ENCODE data around the gene ERMAP. TPM values are rescaled to one million over a fixed set of nuclear protein-coding genes. Genes with fewer than 3 reads are reported as not detected.

ERMAP gene
- total and polyA plus RNA-seq, 10 of the 15 experiments (the other 5 are each of a cell fraction or from before 2014, with no cell fraction given), result 1.4 to 6.8 (median 4.1) TPM

DNA sequence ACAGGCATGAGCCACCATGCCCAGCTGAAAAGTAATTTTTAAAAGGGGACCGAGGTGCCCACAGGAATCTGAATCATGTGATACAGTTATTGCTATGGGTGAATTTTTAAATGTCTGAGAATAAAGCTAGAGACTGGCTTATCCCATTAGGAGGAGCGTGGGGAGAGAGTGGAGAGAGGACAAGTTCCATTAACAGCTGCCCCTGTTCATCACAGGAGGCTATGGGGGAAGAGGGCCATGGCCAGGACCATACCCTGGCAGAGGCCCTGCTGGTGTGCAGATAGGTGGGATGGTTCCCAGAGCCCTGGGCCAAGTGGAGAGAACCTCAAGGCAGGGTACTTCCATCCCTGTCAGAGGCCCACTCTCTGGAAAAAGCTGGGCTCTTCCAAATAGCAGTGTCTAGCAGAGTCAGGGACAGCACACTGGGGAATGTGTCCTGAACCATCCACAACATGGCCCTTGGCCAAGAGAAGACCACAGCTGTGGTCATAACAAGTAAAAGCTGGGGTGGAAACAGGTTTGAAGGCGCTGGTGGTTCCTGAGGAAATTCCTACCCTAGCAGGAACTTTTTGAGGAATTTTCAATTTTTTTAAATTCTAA, 15.8 kb downstream of the ERMAP start:
- BruUV-seq (replicated peaks), result no TSS peak

More for the DNA sequence above, 15.8 kb downstream of the ERMAP start:
- intact Hi-C loops (cut with micrococcal nuclease; ENCODE audit: unreplicated experiment), result no loop called here
- no peaks in the 10 kb centered on the region for H3K9me3 ChIP-seq (replicated peaks; ENCODE audit: control insufficient read depth, insufficient read depth, low read length)
- in situ Hi-C loops (cut with MboI), result no loop called here
- TF ChIP-seq, protein P1, sequence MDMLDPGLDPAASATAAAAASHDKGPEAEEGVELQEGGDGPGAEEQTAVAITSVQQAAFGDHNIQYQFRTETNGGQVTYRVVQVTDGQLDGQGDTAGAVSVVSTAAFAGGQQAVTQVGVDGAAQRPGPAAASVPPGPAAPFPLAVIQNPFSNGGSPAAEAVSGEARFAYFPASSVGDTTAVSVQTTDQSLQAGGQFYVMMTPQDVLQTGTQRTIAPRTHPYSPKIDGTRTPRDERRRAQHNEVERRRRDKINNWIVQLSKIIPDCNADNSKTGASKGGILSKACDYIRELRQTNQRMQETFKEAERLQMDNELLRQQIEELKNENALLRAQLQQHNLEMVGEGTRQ (IDR thresholded peaks at IDR 0.05; ENCODE audit: borderline replicate concordance, low read depth, low read length), result no peak
- no peak for TF ChIP-seq HDAC6 (IDR thresholded peaks at IDR 0.05; ENCODE audit: unreplicated experiment)
- TF ChIP-seq CREM (IDR thresholded peaks at IDR 0.05; ENCODE audit: low read depth), result no peak
- no peak for TF ChIP-seq ZNF274 (IDR thresholded peaks at IDR 0.05; ENCODE audit: insufficient read depth, insufficient read length)
- no peak for TF ChIP-seq RUNX3 (IDR thresholded peaks at IDR 0.05; ENCODE audit: low read length)
- no peak for TF ChIP-seq BHLHE40 (IDR thresholded peaks at IDR 0.05; ENCODE audit: borderline replicate concordance in 1 of 2, low read depth in 2 of 2, low read length in 1 of 2)
- TF ChIP-seq YBX1 (IDR thresholded peaks at IDR 0.05), result no peak
- no peak for TF ChIP-seq CBX3 (IDR thresholded peaks at IDR 0.05; ENCODE audit: borderline replicate concordance, low read depth)
- no peak for TF ChIP-seq KDM1A (IDR thresholded peaks at IDR 0.05; ENCODE audit: borderline replicate concordance)
- TF ChIP-seq NFXL1 (IDR thresholded peaks at IDR 0.05; ENCODE audit: borderline replicate concordance), result no peak
- no peak for TF ChIP-seq RELA (IDR thresholded peaks at IDR 0.05; ENCODE audit: borderline replicate concordance, partially characterized antibody)
- TF ChIP-seq RFX5 (IDR thresholded peaks at IDR 0.05; ENCODE audit: low read depth, low read length), result no peak
- no peak for TF ChIP-seq JUNB (IDR thresholded peaks at IDR 0.05)
- no peak for TF ChIP-seq SMAD5 (IDR thresholded peaks at IDR 0.05; ENCODE audit: low read depth)
- no peak for TF ChIP-seq ZNF384 (IDR thresholded peaks at IDR 0.05; ENCODE audit: borderline replicate concordance, low read depth, low read length)
- no peaks in the 10 kb centered on the region for H3K79me2 ChIP-seq (ENCODE audit: control insufficient read depth, insufficient read depth, low read length)
- ChIA-PET SMC1A (ENCODE audit: uncharacterized antibody, unreplicated experiment) (interaction anchor here (1.3 to 1.6 kb wide), 3 partner anchors 9 to 12 kb away, joined by 3 to 5 read pairs (median 4); no protein-coding TSS in a partner anchor), RAD21 (ENCODE audit: unreplicated experiment) (interaction anchor here (0.7 kb wide), 1 partner anchor 241 kb away, joined by 3 read pairs; no protein-coding TSS in a partner anchor), POLR2A (interaction anchor here (1.7 kb wide), 1 partner anchor 11 kb away, joined by 5 read pairs; no protein-coding TSS in a partner anchor), CTCF (no interaction called here)
- no peak overlapping the region for H2AFZ ChIP-seq (ENCODE audit: control insufficient read depth, low read depth, low read length)
- no peak overlapping the region for H3K9ac ChIP-seq (ENCODE audit: control insufficient read depth, insufficient read depth, low read length)
- DNase-seq (ENCODE audit: low read depth, low spot score) (no peak), ATAC-seq (no peak), FAIRE-seq (no peak)
- H3K4me2 ChIP-seq (ENCODE audit: control insufficient read depth, insufficient read depth), result no peak overlapping the region
- WGBS (ENCODE audit: insufficient coverage, insufficient replicate concordance, low lambda C conversion rate, missing lambda C conversion rate), result 77% methylated on average over 3 of the region's 3 CpGs
- no peak overlapping the region for H3K4me3 ChIP-seq
- no peaks in the 10 kb centered on the region for H3K36me3 ChIP-seq (ENCODE audit: control insufficient read depth in 2 of 2, insufficient read depth in 2 of 2, low read length in 1 of 2)
- H3K4me1 ChIP-seq (ENCODE audit: control insufficient read depth, insufficient read depth, low read length), result peaks cover 1% of the 10 kb centered on the region
- no peaks in the 10 kb centered on the region for H4K20me1 ChIP-seq (ENCODE audit: control insufficient read depth, insufficient read depth)
- no peak overlapping the region for H3K27ac ChIP-seq (ENCODE audit: control insufficient read depth, insufficient read depth)
- no peaks in the 10 kb centered on the region for H3K27me3 ChIP-seq (replicated peaks in 1 of 2; ENCODE audit: control insufficient read depth in 2 of 2, insufficient read depth in 2 of 2, low read length in 1 of 2)
